A549 (cell line): ENCODE measurements around the gene RAX2. TPM values are rescaled to one million over a fixed set of nuclear protein-coding genes. Genes with fewer than 3 reads are reported as not detected.
A peak's percentile ranks its signal among the peaks of the same experiment; 100 is the strongest.

Experiments used
- ATAC-seq, 2 experiments: fragments of 200-7000 bp in 1 of 2; fragments of >200 bp in 1 of 2; cut with Nextera tagmentation in 1 of 2; cut with Tn5 transposase in 1 of 2; 3 replicates each; pipeline versions ENCODE4 v1.8.0 to v1.9.1; 2018 to 2020; ENCODE audit warnings: mild to moderate bottlenecking in 1 of 2, moderate library complexity in 1 of 2
- CTCF ChIA-PET: fragments of 300-600 bp; sonication (Branson Sonifier 250); formaldehyde crosslinking; extraction: SDS; loops from one replicate; lab custom pipeline; 2021; ENCODE audit warnings: antibody characterized with exemption, inconsistent platforms; lab: Yijun Ruan, JAX
- POLR2A ChIA-PET: fragments of 350-600 bp; formaldehyde crosslinking; extraction: SDS; loops from one replicate; lab custom pipeline; 2021; ENCODE audit warnings: antibody characterized with exemption, inconsistent platforms; lab: Yijun Ruan, JAX
- DNase-seq, 2 experiments: peaks; one replicate each; pipeline versions ENCODE4 v3.0.0 to v3.0.0-alpha.2; 2011 to 2016; ENCODE audit warnings: low read depth in 1 of 2, low spot score in 1 of 2
- FAIRE-seq: peaks from 2 replicates; lab custom pipeline; 2011; peaks lifted over from hg19 to GRCh38; lab: Jason Lieb, UNC
- H3K27ac ChIP-seq, 2 experiments: fragments of >200 bp; sonication (Bioruptor Twin); formaldehyde crosslinking; 3 replicates each; pipeline ENCODE4 v1.5.1; 2016 to 2017
- H3K4me1 ChIP-seq: fragments of >200 bp; sonication (Bioruptor Twin); formaldehyde crosslinking; 3 replicates; pipeline ENCODE4 v1.6.1; 2016
- H3K4me2 ChIP-seq: fragments of >200 bp; sonication (Bioruptor Twin); formaldehyde crosslinking; 3 replicates; pipeline ENCODE4 v1.6.1; 2016
- H3K4me3 ChIP-seq: fragments of >200 bp; sonication (Bioruptor Twin); formaldehyde crosslinking; 3 replicates; pipeline ENCODE4 v1.5.1; 2016
- H3K9me3 ChIP-seq: fragments of >200 bp; sonication (Bioruptor Twin); formaldehyde crosslinking; 3 replicates; pipeline ENCODE4 v1.6.1; 2016
- ATOH8 ChIP-seq: fragments of 250-450 bp; sonication (Bioruptor Pico); IDR thresholded peaks from 2 replicates; pipeline ENCODE4 v1.5.0; 2020; ENCODE audit warnings: low read depth, mild to moderate bottlenecking, moderate library complexity
- BCL3 ChIP-seq: fragments of >200 bp; sonication (Bioruptor Twin); formaldehyde crosslinking; IDR thresholded peaks from 3 replicates; pipeline ENCODE4 v1.6.1; 2016
- BHLHE40 ChIP-seq: IDR thresholded peaks from 2 replicates; pipeline ENCODE4 v1.6.1; 2012; ENCODE audit warnings: low read depth, low read length, inconsistent platforms
- CBX8 ChIP-seq: fragments of 200-600 bp; sonication (generic); IDR thresholded peaks from 2 replicates; pipeline ENCODE4 v1.6.1; 2016
- CEBPB ChIP-seq, 2 experiments: fragments of >200 bp in 1 of 2; sonication (Bioruptor Twin) in 1 of 2; formaldehyde crosslinking in 1 of 2; IDR thresholded peaks; 2 replicates each; pipeline ENCODE4 v1.6.1; 2012 to 2016
- CHD4 ChIP-seq: fragments of 200-600 bp; sonication (generic); IDR thresholded peaks from 2 replicates; pipeline ENCODE4 v1.6.1; 2016; ENCODE audit warnings: antibody characterized with exemption, mild to moderate bottlenecking, borderline replicate concordance
- E2F6 ChIP-seq: IDR thresholded peaks from 2 replicates; pipeline ENCODE4 v1.6.1; 2012; ENCODE audit warnings: low read depth, borderline replicate concordance
- EHF ChIP-seq: fragments of 250-450 bp; sonication (Bioruptor Pico); IDR thresholded peaks from 2 replicates; pipeline ENCODE4 v1.5.0; 2020; ENCODE audit warnings: mild to moderate bottlenecking
- ESRRA ChIP-seq: fragments of 150-350 bp; IDR thresholded peaks from 2 replicates; pipeline ENCODE4 v1.6.1; 2014; ENCODE audit warnings: mild to moderate bottlenecking, low read length, borderline replicate concordance
- FOSB ChIP-seq: fragments of 250-450 bp; sonication (Bioruptor Pico); IDR thresholded peaks from 2 replicates; pipeline ENCODE4 v1.5.0; 2020; ENCODE audit warnings: mild to moderate bottlenecking, moderate library complexity
- FOXS1 ChIP-seq: fragments of 250-450 bp; sonication (Bioruptor Pico); IDR thresholded peaks from 2 replicates; pipeline ENCODE4 v1.5.0; 2020; ENCODE audit warnings: mild to moderate bottlenecking, moderate library complexity
- HOXA7 ChIP-seq: fragments of 250-450 bp; sonication (Bioruptor Pico); IDR thresholded peaks from 2 replicates; pipeline ENCODE4 v1.5.0; 2020; ENCODE audit warnings: mild to moderate bottlenecking, moderate library complexity
- NFE2L2 ChIP-seq: fragments of 150-350 bp; conservative IDR thresholded peaks from 2 replicates; pipeline ENCODE4 v1.6.1; 2014; ENCODE audit warnings: low read length
- NR3C1 ChIP-seq: fragments of >200 bp; sonication (Bioruptor Twin); formaldehyde crosslinking; IDR thresholded peaks from 3 replicates; pipeline ENCODE4 v1.6.1; 2017
- PBX3 ChIP-seq: IDR thresholded peaks from 2 replicates; pipeline ENCODE4 v1.6.1; 2012
- POLR2AphosphoS2 ChIP-seq: conservative IDR thresholded peaks from 2 replicates; pipeline ENCODE4 v1.6.1; 2012; ENCODE audit warnings: low read length, improper control_type of control experiment, inconsistent platforms
- RARB ChIP-seq: fragments of 250-450 bp; sonication (Bioruptor Pico); IDR thresholded peaks from 2 replicates; pipeline ENCODE4 v1.8.0; 2021; ENCODE audit warnings: mild to moderate bottlenecking, moderate library complexity
- RFX5 ChIP-seq: fragments of 450-650 bp; IDR thresholded peaks from 2 replicates; pipeline ENCODE4 v1.7.1; 2014; ENCODE audit warnings: antibody characterized with exemption, mild to moderate bottlenecking, moderate library complexity
- TP53 ChIP-seq: fragments of 250-450 bp; sonication (Bioruptor Pico); IDR thresholded peaks from 2 replicates; pipeline ENCODE4 v1.5.0; 2021; ENCODE audit warnings: mild to moderate bottlenecking, moderate library complexity
- USF2 ChIP-seq: fragments of 450-650 bp; IDR thresholded peaks from 2 replicates; pipeline ENCODE4 v1.6.1; 2014; ENCODE audit warnings: antibody characterized with exemption
- ZC3H11A ChIP-seq: fragments of 450-650 bp; IDR thresholded peaks from 2 replicates; pipeline ENCODE4 v1.6.1; 2014; ENCODE audit warnings: antibody characterized with exemption, mild to moderate bottlenecking
- ZFP36 ChIP-seq: fragments of 450-650 bp; IDR thresholded peaks from 2 replicates; pipeline ENCODE4 v1.6.1; 2014; ENCODE audit warnings: borderline replicate concordance; ENCODE audit not compliant: partially characterized antibody
- WGBS: methylation state at CpG from one replicate; pipeline ENCODE4 v1.1.6; 2017; ENCODE audit errors: missing lambda C conversion rate; 5-methylcytosine and 5-hydroxymethylcytosine counted together
- polyA plus RNA-seq, 4 experiments: library from polyadenylated mRNA; depleted of rRNA in 3 of 4; stranded (reverse); fragments of >200 nt; fragmentation: RNase III in 1 of 4; extraction: RNeasy Plus Mini Kit Qiagen cat#74134 plus additional on column Dnase treatment in 1 of 4; gene quantifications; 2 replicates in 3 of 4; 3 replicates in 1 of 4; pipeline ENCODE4 v1.2.3, GENCODE V29; 2011 to 2017

RAX2 gene
- polyA plus RNA-seq, 2 of the 4 experiments (the other 2 are of a cell fraction): not detected

GRCh38 chr19:3819989-3820388, 48.0 kb upstream of the RAX2 start:
- 0 out of 6 replicates have a peak, but pooled peaks of 1 of the 2 experiments have one; percentile 17 for ATAC-seq
- no peak overlapping the region for H3K4me2 ChIP-seq
- POLR2A ChIA-PET: no interaction called here

GRCh38 chr19:3818918-3819317, 46.9 kb upstream of the RAX2 start:
- H3K4me1 ChIP-seq: 0 out of 3 replicates have a peak, but pooled peaks cover 4% of the 10 kb centered on the region
- POLR2A ChIA-PET: interaction anchor here (1.1 kb wide), 1 partner anchor 150 kb away, joined by 3 read pairs; no protein-coding TSS in a partner anchor
- no peak for TF ChIP-seq CBX8
- no peak for DNase-seq
- no peak for ATAC-seq
- H3K27ac ChIP-seq: no peak overlapping the region
- no peaks in the 10 kb centered on the region for H3K9me3 ChIP-seq
- no peak overlapping the region for H3K4me2 ChIP-seq
- CTCF ChIA-PET: interaction anchor here (0.6 to 1.4 kb wide), 5 partner anchors 15 to 745 kb away, joined by 3 to 4 read pairs (median 3); no protein-coding TSS in a partner anchor
- H3K4me3 ChIP-seq: no peak overlapping the region
- no peak for FAIRE-seq
- 75% methylated on average over 6 of the region's 31 CpGs for WGBS

More at GRCh38 chr19:3819989-3820388, 48.0 kb upstream of the RAX2 start:
- H3K4me3 ChIP-seq: no peak overlapping the region
- TF ChIP-seq RFX5 (no peak), EHF (CRISPR knock-in tag) (no peak), PBX3 (no peak), POLR2AphosphoS2 (no peak), USF2 (no peak), TP53 (CRISPR knock-in tag) (no peak), CHD4 (no peak), E2F6 (no peak), RARB (CRISPR knock-in tag) (no peak)
- no peaks in the 10 kb centered on the region for H3K9me3 ChIP-seq
- DNase-seq (no peak), FAIRE-seq (no peak)
- CTCF ChIA-PET: interaction anchor here (1.2 to 3.3 kb wide), 3 partner anchors 22 to 388 kb away, joined by 3 to 22 read pairs (median 11); partner anchors contain the start of gene MRPL54
- H3K27ac ChIP-seq: no peak overlapping the region
- no CpG with 5 or more reads among the region's 19 CpGs for WGBS
- 0 out of 3 replicates have a peak, but pooled peaks cover 4% of the 10 kb centered on the region for H3K4me1 ChIP-seq

GRCh38 chr19:3818466-3818865, 46.4 kb upstream of the RAX2 start:
- ChIA-PET CTCF (interaction anchor here (0.6 to 1.4 kb wide), 5 partner anchors 16 to 745 kb away, joined by 3 to 4 read pairs (median 3); no protein-coding TSS in a partner anchor), POLR2A (interaction anchor here (1.1 to 1.5 kb wide), 2 partner anchors 56 to 151 kb away, joined by 3 to 4 read pairs; partner anchors contain the start of gene MRPL54)
- H3K27ac ChIP-seq: no peak overlapping the region
- no peak overlapping the region for H3K4me3 ChIP-seq
- 37% methylated on average over 11 of the region's 11 CpGs for WGBS
- H3K4me1 ChIP-seq: 0 out of 3 replicates have a peak, but pooled peaks cover 4% of the 10 kb centered on the region
- FAIRE-seq: no peak
- TF ChIP-seq USF2 (no peak), ESRRA (no peak), POLR2AphosphoS2 (no peak), HOXA7 (CRISPR knock-in tag) (no peak), ATOH8 (no peak), CEBPB (IDR thresholded peaks at IDR 0.05) (no peak), FOXS1 (CRISPR knock-in tag) (no peak), BHLHE40 (no peak), RARB (CRISPR knock-in tag) (no peak), ZFP36 (no peak), FOSB (CRISPR knock-in tag) (no peak), BCL3 (no peak), NFE2L2 (no peak), ZC3H11A (no peak), NR3C1 (no peak)
- H3K9me3 ChIP-seq: no peaks in the 10 kb centered on the region
- H3K4me2 ChIP-seq: no peak overlapping the region
- no peak for DNase-seq
- no peak for ATAC-seq
